Mesenchymal stem cell (in vitro differentiated cells and primary cell): ENCODE results near the gene TAOK1.
A peak's percentile ranks its signal among the peaks of the same experiment; 100 is the strongest.

Experiments used
- DNase-seq: peaks from one replicate; pipeline ENCODE4 v3.0.0-alpha.2; 2013
- H2AFZ ChIP-seq: one replicate; pipeline ENCODE4 v1.6.1; 2013; ENCODE audit warnings: low read depth, mild to moderate bottlenecking, control low read depth, inconsistent platforms, low read length, moderate library complexity
- H2AK5ac ChIP-seq: 2 replicates; pipeline ENCODE4 v1.6.1; 2013; ENCODE audit warnings: low read length, moderate library complexity, mild to moderate bottlenecking, inconsistent platforms; ENCODE audit not compliant: severe bottlenecking
- H2BK120ac ChIP-seq: one replicate; pipeline ENCODE4 v1.6.1; 2013; ENCODE audit warnings: low read depth, mild to moderate bottlenecking, inconsistent platforms, low read length, moderate library complexity
- H2BK12ac ChIP-seq, 2 experiments: one replicate each; pipeline ENCODE4 v1.6.1; 2013; ENCODE audit warnings: inconsistent platforms in 2 of 2, low read length in 2 of 2, mild to moderate bottlenecking in 2 of 2, moderate library complexity in 2 of 2, control low read depth in 1 of 2
- H2BK15ac ChIP-seq: one replicate; pipeline ENCODE4 v1.6.1; 2013; ENCODE audit warnings: mild to moderate bottlenecking, low read depth, inconsistent platforms; ENCODE audit not compliant: poor library complexity, severe bottlenecking
- H2BK5ac ChIP-seq: 2 replicates; pipeline ENCODE4 v1.6.1; 2013; ENCODE audit warnings: low read depth, mild to moderate bottlenecking, low read length, control low read depth, inconsistent platforms; ENCODE audit not compliant: poor library complexity, severe bottlenecking
- H3K14ac ChIP-seq, 2 experiments: one replicate each; pipeline ENCODE4 v1.6.1; 2013; ENCODE audit warnings: inconsistent platforms in 2 of 2, low read length in 2 of 2, control low read depth in 1 of 2, mild to moderate bottlenecking in 1 of 2, moderate library complexity in 1 of 2
- H3K18ac ChIP-seq, 2 experiments: one replicate each; pipeline ENCODE4 v1.6.1; 2013; ENCODE audit warnings: inconsistent platforms in 2 of 2, low read length in 2 of 2, control low read depth in 1 of 2, low read depth in 1 of 2, mild to moderate bottlenecking in 1 of 2
- H3K23ac ChIP-seq, 2 experiments: one replicate each; pipeline ENCODE4 v1.6.1; 2013; ENCODE audit warnings: inconsistent platforms in 2 of 2, low read length in 2 of 2, mild to moderate bottlenecking in 2 of 2, moderate library complexity in 2 of 2, control low read depth in 1 of 2
- H3K27ac ChIP-seq: 2 replicates; pipeline ENCODE4 v1.5.1; 2013; ENCODE audit warnings: mild to moderate bottlenecking, moderate library complexity, low read length, control low read depth, inconsistent platforms; ENCODE audit not compliant: poor library complexity, severe bottlenecking
- H3K27me3 ChIP-seq, 2 experiments: 2 replicates each; pipeline versions ENCODE4 v1.6.1 to v1.7.0; 2013; ENCODE audit warnings: low read length in 2 of 2, mild to moderate bottlenecking in 2 of 2, moderate library complexity in 2 of 2, control low read depth in 1 of 2, inconsistent platforms in 1 of 2; ENCODE audit not compliant: control insufficient read depth in 1 of 2, insufficient read depth in 1 of 2
- H3K36me3 ChIP-seq, 2 experiments: 2 replicates each; pipeline versions ENCODE4 v1.6.1 to v1.7.0; 2013; ENCODE audit warnings: low read length in 2 of 2, control low read depth in 1 of 2, inconsistent platforms in 1 of 2, low read depth in 1 of 2, mild to moderate bottlenecking in 1 of 2; ENCODE audit not compliant: insufficient read depth in 2 of 2, control insufficient read depth in 1 of 2
- H3K4ac ChIP-seq, 2 experiments: one replicate each; pipeline ENCODE4 v1.6.1; 2013; ENCODE audit warnings: inconsistent platforms in 2 of 2, low read length in 2 of 2, mild to moderate bottlenecking in 2 of 2, moderate library complexity in 2 of 2, control low read depth in 1 of 2, low read depth in 1 of 2
- H3K4me1 ChIP-seq: 2 replicates; pipeline ENCODE4 v1.6.1; 2013; ENCODE audit warnings: low read depth, low read length, control low read depth; ENCODE audit not compliant: control insufficient read depth, insufficient read depth
- H3K4me2 ChIP-seq: 2 replicates; pipeline ENCODE4 v1.6.1; 2013; ENCODE audit warnings: low read length, mild to moderate bottlenecking, inconsistent platforms; ENCODE audit not compliant: poor library complexity, severe bottlenecking
- H3K4me3 ChIP-seq, 2 experiments: 2 replicates each; pipeline versions ENCODE4 v1.5.1 to v1.7.0; 2013; ENCODE audit warnings: low read length in 2 of 2, mild to moderate bottlenecking in 2 of 2, control low read depth in 1 of 2, low read depth in 1 of 2; ENCODE audit not compliant: insufficient read depth in 1 of 2
- H3K79me1 ChIP-seq: replicated peaks from 2 replicates; pipeline ENCODE4 v1.6.1; 2013; ENCODE audit warnings: mild to moderate bottlenecking, control low read depth, low read length, inconsistent platforms; ENCODE audit not compliant: poor library complexity, severe bottlenecking
- H3K9ac ChIP-seq: 2 replicates; pipeline ENCODE4 v1.7.0; 2013; ENCODE audit warnings: mild to moderate bottlenecking, low read length, moderate library complexity
- H3K9me3 ChIP-seq: 2 replicates; pipeline ENCODE4 v1.7.0; 2013; ENCODE audit warnings: mild to moderate bottlenecking, low read length; ENCODE audit not compliant: control insufficient read depth
- H4K8ac ChIP-seq: one replicate; pipeline ENCODE4 v1.6.1; 2013; ENCODE audit warnings: inconsistent platforms, mild to moderate bottlenecking, low read length, moderate library complexity
- H4K91ac ChIP-seq: one replicate; pipeline ENCODE4 v1.6.1; 2013; ENCODE audit warnings: mild to moderate bottlenecking, low read length, inconsistent platforms
- WGBS: methylation state at CpG from one replicate; pipeline ENCODE4 v1.1.7; 2013; ENCODE audit warnings: mixed read lengths; 5-methylcytosine and 5-hydroxymethylcytosine counted together

The TAOK1 gene

GRCh38 chr17:29544066-29544465 lies 153.9 kb downstream of the TAOK1 start:
- Histone ChIP-seq H2BK120ac (no peak overlapping the region), H4K8ac (no peak overlapping the region), H2BK5ac (no peak overlapping the region), H3K36me3 (peaks cover 26 to 72% of the 10 kb centered on the region in 2 experiments), H4K91ac (no peak overlapping the region), H3K9ac (no peak overlapping the region), H3K4me3 (no peak overlapping the region), H2AK5ac (no peak overlapping the region), H2AFZ (no peak overlapping the region), H3K23ac (no peak overlapping the region), H3K27ac (no peak overlapping the region), H3K4ac (no peak overlapping the region), H3K9me3 (no peaks in the 10 kb centered on the region), H3K4me1 (no peaks in the 10 kb centered on the region), H3K4me2 (no peak overlapping the region), H2BK15ac (no peak overlapping the region), H3K79me1 (peaks cover 16% of the 10 kb centered on the region), H2BK12ac (no peak overlapping the region), H3K18ac (no peak overlapping the region), H3K14ac (no peak overlapping the region), H3K27me3 (no peaks in the 10 kb centered on the region)
- DNase-seq, result no peak
- 100% methylated on average over 4 of the region's 4 CpGs for WGBS

- Histone ChIP-seq H3K23ac (no peak overlapping the region), H2BK12ac (no peak overlapping the region), H3K4ac (no peak overlapping the region), H3K4me1 (no peaks in the 10 kb centered on the region), H2AFZ (no peak overlapping the region), H2BK120ac (no peak overlapping the region), H3K18ac (no peak overlapping the region), H3K36me3 (peaks cover 18 to 61% of the 10 kb centered on the region in 2 experiments), H3K9me3 (no peaks in the 10 kb centered on the region), H3K4me2 (no peak overlapping the region), H3K27me3 (no peaks in the 10 kb centered on the region), H4K8ac (no peak overlapping the region), H3K79me1 (peaks cover 10% of the 10 kb centered on the region), H2AK5ac (no peak overlapping the region), H4K91ac (no peak overlapping the region), H3K4me3 (no peak overlapping the region), H3K14ac (no peak overlapping the region), H2BK15ac (no peak overlapping the region), H2BK5ac (no peak overlapping the region), H3K9ac (no peak overlapping the region), H3K27ac (no peak overlapping the region)
- WGBS, result no CpG with 5 or more reads among the region's 1 CpG
- DNase-seq, result peak; percentile 70
These were observed 155.9 kb downstream of the TAOK1 start for GRCh38 chr17:29546085-29546484.

- no peak overlapping the region for H2BK5ac ChIP-seq
- no peak overlapping the region for H4K91ac ChIP-seq
- no peak overlapping the region for H2BK120ac ChIP-seq
- H3K18ac ChIP-seq, result no peak overlapping the region
- H2AFZ ChIP-seq, result no peak overlapping the region
- H3K4ac ChIP-seq, result no peak overlapping the region
- no peak overlapping the region for H3K4me3 ChIP-seq
- no peaks in the 10 kb centered on the region for H3K9me3 ChIP-seq
- no peak overlapping the region for H3K14ac ChIP-seq
- no peak overlapping the region for H2BK12ac ChIP-seq
- no peak overlapping the region for H2AK5ac ChIP-seq
- no peak overlapping the region for H4K8ac ChIP-seq
- WGBS, result 91% methylated on average over 1 of the region's 1 CpG
- H3K27me3 ChIP-seq, result no peaks in the 10 kb centered on the region
- H3K9ac ChIP-seq, result no peak overlapping the region
- H3K79me1 ChIP-seq, result peaks cover 10% of the 10 kb centered on the region
- H3K27ac ChIP-seq, result no peak overlapping the region
- no peaks in the 10 kb centered on the region for H3K4me1 ChIP-seq
- H2BK15ac ChIP-seq, result no peak overlapping the region
- DNase-seq, result peak; percentile 17
- peaks cover 11 to 64% of the 10 kb centered on the region in 2 experiments for H3K36me3 ChIP-seq
- no peak overlapping the region for H3K23ac ChIP-seq
- no peak overlapping the region for H3K4me2 ChIP-seq
These were observed 156.7 kb downstream of the TAOK1 start for GRCh38 chr17:29546830-29547229.

- no peak overlapping the region for H3K4me3 ChIP-seq
- H2AFZ ChIP-seq, result no peak overlapping the region
- WGBS, result 78% methylated on average over 5 of the region's 5 CpGs
- H3K27me3 ChIP-seq, result no peaks in the 10 kb centered on the region
- no peaks in the 10 kb centered on the region for H3K79me1 ChIP-seq
- H2BK120ac ChIP-seq, result no peak overlapping the region
- H2BK5ac ChIP-seq, result no peak overlapping the region
- no peak overlapping the region for H2AK5ac ChIP-seq
- H3K14ac ChIP-seq, result no peak overlapping the region
- no peak overlapping the region for H4K8ac ChIP-seq
- no peak overlapping the region for H3K23ac ChIP-seq
- no peak overlapping the region for H4K91ac ChIP-seq
- H3K4ac ChIP-seq, result no peak overlapping the region
- no peak overlapping the region for H3K27ac ChIP-seq
- H2BK15ac ChIP-seq, result no peak overlapping the region
- no peak overlapping the region for H2BK12ac ChIP-seq
- no peaks in the 10 kb centered on the region for H3K4me1 ChIP-seq
- DNase-seq, result peak; percentile 22
- peaks cover 0 to 40% of the 10 kb centered on the region in 2 experiments for H3K36me3 ChIP-seq
- H3K9ac ChIP-seq, result no peak overlapping the region
- no peaks in the 10 kb centered on the region for H3K9me3 ChIP-seq
- H3K4me2 ChIP-seq, result no peak overlapping the region
- no peak overlapping the region for H3K18ac ChIP-seq
These were observed 159.2 kb downstream of the TAOK1 start for GRCh38 chr17:29549177-29549923.
